ENCODE measurements around the gene NDC1.
"Not testable (repeated sequence)": the region's sequence is repeated elsewhere in the genome, so short reads cannot be mapped to it uniquely, and the experiment has no call there.

The NDC1 gene

GRCh38 chr1:53837924-53838653 lies at the start of gene NDC1:
NDC1 (minus strand) TSS chr1:53838296; CDS start chr1:53838261, 35 bp downstream.
- DNase-seq = peak; percentile 91

- not testable (repeated sequence) for DNase-seq
Observed at GRCh38 chr1:53883600-53883999, 45.5 kb upstream of the NDC1 start.

- not testable (repeated sequence) for DNase-seq
Observed at GRCh38 chr1:53881853-53882252, 43.8 kb upstream of the NDC1 start.

GRCh38 chr1:53878492-53879105 lies 40.5 kb upstream of the NDC1 start:
- DNase-seq = no peak

- not testable (repeated sequence) for DNase-seq
Observed at GRCh38 chr1:53875150-53875549, 37.1 kb upstream of the NDC1 start.

GRCh38 chr1:53871773-53872484 lies 33.8 kb upstream of the NDC1 start:
- DNase-seq = no peak

GRCh38 chr1:53871221-53871620 lies 33.1 kb upstream of the NDC1 start:
- no peak for DNase-seq

GRCh38 chr1:53869454-53870117 lies 31.5 kb upstream of the NDC1 start:
- no peak for DNase-seq

- no peak for DNase-seq
Observed at GRCh38 chr1:53868565-53868964, 30.5 kb upstream of the NDC1 start.

- DNase-seq = no peak
Observed at GRCh38 chr1:53862507-53862906, 24.4 kb upstream of the NDC1 start.

GRCh38 chr1:53860967-53861411 lies 22.9 kb upstream of the NDC1 start:
- DNase-seq = no peak

- DNase-seq = no peak
Observed at GRCh38 chr1:53851571-53852285, 13.6 kb upstream of the NDC1 start.

- no peak for DNase-seq
Observed at GRCh38 chr1:53850082-53850673, 12.1 kb upstream of the NDC1 start.

- no peak for DNase-seq
Observed at GRCh38 chr1:53847980-53848379, 9.9 kb upstream of the NDC1 start.

- DNase-seq = no peak
Observed at GRCh38 chr1:53842347-53842746, 4.3 kb upstream of the NDC1 start.

GRCh38 chr1:53838654-53838974 lies 518 bp upstream of the NDC1 start:
- DNase-seq = no peak

GRCh38 chr1:53837646-53837923 lies 511 bp downstream of the NDC1 start:
- DNase-seq = no peak

- DNase-seq = no peak
Observed at GRCh38 chr1:53835491-53835890, 2.6 kb downstream of the NDC1 start.

GRCh38 chr1:53834776-53835175 lies 3.3 kb downstream of the NDC1 start:
- no peak for DNase-seq

GRCh38 chr1:53833393-53833792 lies 4.7 kb downstream of the NDC1 start:
- DNase-seq = no peak

GRCh38 chr1:53826367-53826766 lies 11.7 kb downstream of the NDC1 start:
- DNase-seq = no peak

GRCh38 chr1:53825306-53825705 lies 12.8 kb downstream of the NDC1 start:
- no peak for DNase-seq

- no peak for DNase-seq
Observed at GRCh38 chr1:53822931-53823330, 15.2 kb downstream of the NDC1 start.
